ENCODE data around the gene MPG.
A peak's percentile ranks its signal among the peaks of the same experiment; 100 is the strongest.
"Not testable (repeated sequence)": the region's sequence is repeated elsewhere in the genome, so short reads cannot be mapped to it uniquely, and the experiment has no call there.

Gene MPG

GRCh38 chr16:77807-78443 lies at the start of gene MPG:
MPG (plus strand) TSS chr16:78225; CDS start chr16:78310, 85 bp downstream.
- TF ChIP-seq CTCF (conservative IDR thresholded peaks at IDR 0.05; ENCODE audit: low read depth, low read length), result no peak
- no peak for DNase-seq (ENCODE audit: low read depth)
- H3K4me3 ChIP-seq (ENCODE audit: low read length), result peak within 1 kb of the TSS; percentile 57

- H3K4me3 ChIP-seq (ENCODE audit: low read length); DNase-seq (ENCODE audit: low read depth): not testable (repeated sequence)
Observed at GRCh38 chr16:30627-31026, 47.4 kb upstream of the MPG start.

- H3K4me3 ChIP-seq (ENCODE audit: low read length); DNase-seq (ENCODE audit: low read depth): not testable (repeated sequence)
Observed at GRCh38 chr16:33154-33876, 44.7 kb upstream of the MPG start.

GRCh38 chr16:33877-34647 lies 44.0 kb upstream of the MPG start:
- TF ChIP-seq CTCF (conservative IDR thresholded peaks at IDR 0.05; ENCODE audit: low read depth, low read length), result no peak
- DNase-seq (ENCODE audit: low read depth), result no peak
- H3K4me3 ChIP-seq (ENCODE audit: low read length), result no peak overlapping the region

- no peak for DNase-seq (ENCODE audit: low read depth)
Observed at GRCh38 chr16:34648-34987, 43.4 kb upstream of the MPG start.

GRCh38 chr16:35011-35677 lies 42.9 kb upstream of the MPG start:
- no peak overlapping the region for H3K4me3 ChIP-seq (ENCODE audit: low read length)
- no peak for DNase-seq (ENCODE audit: low read depth)
- no peak for TF ChIP-seq CTCF (conservative IDR thresholded peaks at IDR 0.05; ENCODE audit: low read depth, low read length)

More at GRCh38 chr16:34648-34987, 43.4 kb upstream of the MPG start:
- H3K4me3 ChIP-seq (ENCODE audit: low read length), result no peak overlapping the region
- no peak for TF ChIP-seq CTCF (conservative IDR thresholded peaks at IDR 0.05; ENCODE audit: low read depth, low read length)

GRCh38 chr16:35678-36305 lies 42.2 kb upstream of the MPG start:
- no peak for DNase-seq (ENCODE audit: low read depth)
- no peak for TF ChIP-seq CTCF (conservative IDR thresholded peaks at IDR 0.05; ENCODE audit: low read depth, low read length)
- H3K4me3 ChIP-seq (ENCODE audit: low read length), result no peak overlapping the region
